HepG2 (cell line): ENCODE data around the gene LTB4R. TPM values are rescaled to one million over a fixed set of nuclear protein-coding genes. Genes with fewer than 3 reads are reported as not detected.

Experiments
- ATAC-seq: fragments of 200-7000 bp; cut with Tn5 transposase; 3 replicates; pipeline ENCODE4 v1.9.1; 2020; ENCODE audit warnings: mild to moderate bottlenecking, moderate library complexity
- BruUV-seq: library from RNA; stranded (reverse); fragments of 400-500 nt; replicated peaks from 2 replicates; lab custom pipeline; 2021; lab: Mats Ljungman, UMichigan
- CTCF ChIA-PET: fragments of 300-600 bp; formaldehyde crosslinking; extraction: SDS; loops from one replicate; lab custom pipeline; 2021; ENCODE audit warnings: low total read pairs, inconsistent platforms, low intra/inter-chr PET ratio; lab: Yijun Ruan, JAX
- POLR2A ChIA-PET: fragments of 350-600 bp; sonication (Branson Sonifier 250); formaldehyde crosslinking; loops from one replicate; lab custom pipeline; 2020; ENCODE audit warnings: antibody characterized with exemption, inconsistent platforms; lab: Yijun Ruan, JAX
- DNase-seq: peaks from one replicate; pipeline ENCODE4 v3.0.0-alpha.2; 2015; ENCODE audit warnings: low spot score
- FAIRE-seq: peaks from 3 replicates; lab custom pipeline; 2011; peaks lifted over from hg19 to GRCh38; lab: Jason Lieb, UNC
- H2AFZ ChIP-seq: one replicate; pipeline ENCODE4 v1.6.1; 2011; ENCODE audit warnings: low read length, inconsistent platforms
- H3K27ac ChIP-seq: fragments of 300-600 bp; 3 replicates; pipeline ENCODE4 v1.8.0; 2011; ENCODE audit warnings: mixed run types, mild to moderate bottlenecking, mixed read lengths, low read length, inconsistent platforms; ENCODE audit not compliant: insufficient read depth; ENCODE audit errors: extremely low read length
- H3K27me3 ChIP-seq, 2 experiments: fragments of 200-600 bp in 1 of 2; 2 replicates in 1 of 2; 3 replicates in 1 of 2; pipeline versions ENCODE4 v1.6.0 to v1.8.0; 2011; ENCODE audit warnings: low read length in 2 of 2, mild to moderate bottlenecking in 2 of 2, moderate library complexity in 2 of 2, inconsistent platforms in 1 of 2; ENCODE audit not compliant: insufficient read depth in 2 of 2, control insufficient read depth in 1 of 2
- H3K36me3 ChIP-seq, 2 experiments: fragments of 200-600 bp in 1 of 2; replicated peaks in 1 of 2; 2 replicates in 1 of 2; 3 replicates in 1 of 2; pipeline versions ENCODE4 v1.5.1 to v1.8.0; 2011; ENCODE audit warnings: low read length in 2 of 2, inconsistent platforms in 1 of 2; ENCODE audit not compliant: insufficient read depth in 2 of 2, control insufficient read depth in 1 of 2
- H3K4me1 ChIP-seq: 2 replicates; pipeline ENCODE4 v1.5.1; 2012; ENCODE audit warnings: low read length, inconsistent platforms; ENCODE audit not compliant: insufficient read depth
- H3K4me2 ChIP-seq: 2 replicates; pipeline ENCODE4 v1.6.0; 2011; ENCODE audit warnings: low read depth, low read length, inconsistent platforms
- H3K4me3 ChIP-seq, 3 experiments: fragments of 200-600 bp in 1 of 3; sonication (generic), shearing (Covaris generic) in 1 of 3; replicated peaks in 1 of 3; 2 replicates each; pipeline ENCODE4 v1.5.1; 2011 to 2016; ENCODE audit warnings: low read length in 3 of 3, inconsistent platforms in 2 of 3, low read depth in 2 of 3, mild to moderate bottlenecking in 2 of 3, control low read depth in 1 of 3, mixed read lengths in 1 of 3; ENCODE audit not compliant: insufficient read depth in 1 of 3
- H3K79me2 ChIP-seq: one replicate; pipeline ENCODE4 v1.6.1; 2011; ENCODE audit warnings: low read length, inconsistent platforms; ENCODE audit not compliant: insufficient read depth
- H3K9ac ChIP-seq: 2 replicates; pipeline ENCODE4 v1.6.0; 2011; ENCODE audit warnings: mild to moderate bottlenecking, low read depth, low read length, inconsistent platforms; ENCODE audit not compliant: insufficient read depth
- H3K9me3 ChIP-seq: 2 replicates; pipeline ENCODE4 v1.5.1; 2012; ENCODE audit warnings: mild to moderate bottlenecking, low read length
- H4K20me1 ChIP-seq: 2 replicates; pipeline ENCODE4 v1.6.0; 2011; ENCODE audit warnings: inconsistent platforms, mild to moderate bottlenecking, low read length, moderate library complexity; ENCODE audit not compliant: insufficient read depth
- FIP1L1 ChIP-seq: fragments of 200-400 bp; formaldehyde crosslinking; IDR thresholded peaks from 2 replicates; pipeline ENCODE4 v1.6.1; 2018; ENCODE audit warnings: low read depth, mild to moderate bottlenecking, low read length, moderate library complexity, borderline replicate concordance; ENCODE audit not compliant: insufficient read depth
- HINFP ChIP-seq: sonication (generic); formaldehyde crosslinking; IDR thresholded peaks from 2 replicates; pipeline ENCODE4 v1.4.0; 2020; ENCODE audit warnings: low read depth, mild to moderate bottlenecking, missing genetic modification reagents
- MXD4 ChIP-seq: IDR thresholded peaks from 2 replicates; pipeline ENCODE4 v1.6.1; 2016; ENCODE audit warnings: mild to moderate bottlenecking, missing biosample characterization, missing genetic modification reagents
- SIN3A ChIP-seq: IDR thresholded peaks from 2 replicates; pipeline ENCODE4 v1.6.1; 2011; ENCODE audit warnings: low read depth, mild to moderate bottlenecking, control low read depth, low read length, borderline replicate concordance
- SIN3B ChIP-seq: fragments of 150-350 bp; IDR thresholded peaks from 2 replicates; pipeline ENCODE4 v1.6.1; 2014; ENCODE audit warnings: low read length
- TFDP2 ChIP-seq: sonication (generic); formaldehyde crosslinking; IDR thresholded peaks from 2 replicates; pipeline ENCODE4 v1.4.0; 2020; ENCODE audit warnings: missing genetic modification reagents
- TGIF2 ChIP-seq: IDR thresholded peaks from 2 replicates; pipeline ENCODE4 v1.6.1; 2016; ENCODE audit warnings: control low read depth, missing compliant biosample characterization
- THAP11 ChIP-seq: IDR thresholded peaks from 2 replicates; pipeline ENCODE4 v1.6.1; 2016; ENCODE audit warnings: missing biosample characterization, missing genetic modification reagents
- THAP9 ChIP-seq: sonication (generic); formaldehyde crosslinking; IDR thresholded peaks from 2 replicates; pipeline ENCODE4; 2020; ENCODE audit warnings: missing genetic modification reagents, mild to moderate bottlenecking, borderline replicate concordance
- ZFYVE20 ChIP-seq: sonication (generic); formaldehyde crosslinking; IDR thresholded peaks from 2 replicates; pipeline ENCODE4 v1.8.0; 2023; ENCODE audit warnings: low read depth, mild to moderate bottlenecking, moderate library complexity, missing genetic modification reagents, borderline replicate concordance
- ZNF230 ChIP-seq: sonication (generic); formaldehyde crosslinking; IDR thresholded peaks from 2 replicates; pipeline ENCODE4 v1.4.0; 2020; ENCODE audit warnings: mild to moderate bottlenecking, missing genetic modification reagents
- ZNF326 ChIP-seq: sonication (generic); formaldehyde crosslinking; IDR thresholded peaks from 2 replicates; pipeline ENCODE4 v1.4.0; 2020; ENCODE audit warnings: missing genetic modification reagents, borderline replicate concordance
- ZNF550 ChIP-seq: sonication (generic); formaldehyde crosslinking; IDR thresholded peaks from 2 replicates; pipeline ENCODE4 v1.4.0; 2020; ENCODE audit warnings: mild to moderate bottlenecking, missing genetic modification reagents, borderline replicate concordance
- ZNF598 ChIP-seq: sonication (generic); formaldehyde crosslinking; IDR thresholded peaks from 2 replicates; pipeline ENCODE4 v1.5.1; 2020; ENCODE audit warnings: mild to moderate bottlenecking, missing genetic modification reagents, borderline replicate concordance
- ZNF770 ChIP-seq: sonication (generic); formaldehyde crosslinking; IDR thresholded peaks from 2 replicates; pipeline ENCODE4 v1.5.0; 2020; ENCODE audit warnings: mild to moderate bottlenecking, missing genetic modification reagents
- WGBS: methylation state at CpG from one replicate; pipeline ENCODE4 v1.1.6; 2017; ENCODE audit warnings: low lambda C conversion rate; 5-methylcytosine and 5-hydroxymethylcytosine counted together
- in situ Hi-C: cut with HindIII; loops from 2 replicates; pipeline ENCODE4 v1.10.0; 2017; ENCODE audit warnings: low pct_unique_long_range_greater_than_20kb; ENCODE audit not compliant: extremely low pct_ligation_motif_present
- intact Hi-C: fragments of 100-400 bp; cut with micrococcal nuclease; formaldehyde crosslinking; loops from one replicate; pipeline ENCODE4 v1.10.0; 2022; ENCODE audit not compliant: unreplicated experiment
- polyA plus RNA-seq, 8 experiments: library from polyadenylated mRNA; depleted of rRNA in 3 of 8; stranded (reverse) in 7 of 8; unstranded in 1 of 8; fragments of >200 nt; fragmentation: Illumina TruSeq in 4 of 8; extraction: Trizol in 4 of 8; gene quantifications; 2 replicates each; pipeline versions ENCODE4 v1.2.1 to v1.2.3, GENCODE V29; 2011 to 2016; ENCODE audit warnings: low read depth in 4 of 8, missing spikeins in 1 of 8, mixed read lengths in 1 of 8; ENCODE audit not compliant: insufficient read depth in 1 of 8
- total RNA-seq, 5 experiments: library from RNA; depleted of rRNA; stranded (reverse); fragments of >200 nt; fragmentation: Illumina TruSeq; extraction: Trizol; gene quantifications; 2 replicates each; pipeline ENCODE4 v1.2.3, GENCODE V29; 2016; ENCODE audit warnings: low read depth in 1 of 5

LTB4R gene
- total and polyA plus RNA-seq, 2 of the 13 experiments (the other 11 are each of a cell fraction or from before 2014, with no cell fraction given) = 3.2 to 8.2 TPM

GRCh38 chr14:24353559-24354481, 42.5 kb downstream of the LTB4R start:
- BruUV-seq = no TSS peak
- Histone ChIP-seq H3K4me1 (peaks cover 10% of the 10 kb centered on the region), H2AFZ (no peak overlapping the region), H4K20me1 (no peaks in the 10 kb centered on the region), H3K4me2 (no peak overlapping the region), H3K36me3 (no peaks in the 10 kb centered on the region), H3K27me3 (peaks cover 6 to 14% of the 10 kb centered on the region in 2 experiments; a peak in 2 of 5 replicates), H3K4me3 (no peak overlapping the region), H3K79me2 (no peaks in the 10 kb centered on the region), H3K9me3 (no peaks in the 10 kb centered on the region), H3K27ac (no peak overlapping the region), H3K9ac (no peak overlapping the region)
- ChIA-PET POLR2A (interaction anchor here (0.6 to 1.2 kb wide), 2 partner anchors 13 to 78 kb away, joined by 3 read pairs; no protein-coding TSS in a partner anchor), CTCF (interaction anchor here (1.0 kb wide), 1 partner anchor 22 kb away, joined by 3 read pairs; no protein-coding TSS in a partner anchor)
- WGBS = 59% methylated on average over 5 of the region's 5 CpGs
- intact Hi-C loops = no loop called here
- in situ Hi-C loops = no loop called here
- FAIRE-seq = peak; percentile 8
- peak; percentile 75 for ATAC-seq
- DNase-seq = peak; percentile 72
- TF ChIP-seq MXD4 (CRISPR knock-in tag) (no peak), ZNF326 (CRISPR knock-in tag) (no peak), SIN3A (no peak), ZNF230 (CRISPR knock-in tag) (no peak), ZFYVE20 (no peak), THAP11 (no peak), THAP9 (no peak), ZNF598 (no peak), ZNF550 (no peak), FIP1L1 (no peak), SIN3B (no peak), HINFP (no peak), ZNF770 (CRISPR knock-in tag) (no peak), TFDP2 (CRISPR knock-in tag) (no peak), TGIF2 (CRISPR knock-in tag) (no peak)
